Keratinocyte (primary cell): ENCODE measurements around the gene FZR1. TPM values are rescaled to one million over a fixed set of nuclear protein-coding genes. Genes with fewer than 3 reads are reported as not detected.

ENCODE experiments used
- DNase-seq: peaks from one replicate; pipeline ENCODE4 v3.0.0-alpha.2; 2011; ENCODE audit warnings: low read depth, missing footprints, low spot score
- FAIRE-seq: peaks from 2 replicates; lab custom pipeline; 2011; peaks lifted over from hg19 to GRCh38; lab: Jason Lieb, UNC
- H2AFZ ChIP-seq: 2 replicates; pipeline ENCODE4 v1.6.0; 2012; ENCODE audit warnings: low read length, control low read depth, inconsistent platforms; ENCODE audit not compliant: control insufficient read depth
- H3K27ac ChIP-seq: 2 replicates; pipeline ENCODE4 v1.5.1; 2011; ENCODE audit warnings: low read length; ENCODE audit not compliant: control insufficient read depth, insufficient read depth
- H3K27me3 ChIP-seq: 3 replicates; pipeline ENCODE4 v1.6.0; 2011; ENCODE audit warnings: low read length; ENCODE audit not compliant: control insufficient read depth, insufficient read depth; ENCODE audit errors: extremely low read depth
- H3K36me3 ChIP-seq, 2 experiments: 2 replicates in 1 of 2; 3 replicates in 1 of 2; pipeline ENCODE4 v1.5.1; 2011; ENCODE audit warnings: low read length in 2 of 2, mild to moderate bottlenecking in 1 of 2; ENCODE audit not compliant: control insufficient read depth in 2 of 2, insufficient read depth in 2 of 2; ENCODE audit errors: extremely low read depth in 1 of 2
- H3K4me1 ChIP-seq: 3 replicates; pipeline ENCODE4 v1.5.1; 2011; ENCODE audit warnings: low read length; ENCODE audit not compliant: control insufficient read depth, insufficient read depth; ENCODE audit errors: extremely low read depth
- H3K4me2 ChIP-seq: 3 replicates; pipeline ENCODE4 v1.6.0; 2011; ENCODE audit warnings: low read depth, low read length; ENCODE audit not compliant: control insufficient read depth, insufficient read depth; ENCODE audit errors: extremely low read depth
- H3K4me3 ChIP-seq, 3 experiments: fragments of 200-600 bp in 1 of 3; sonication (generic) in 1 of 3; 2 replicates in 2 of 3; 3 replicates in 1 of 3; pipeline ENCODE4 v1.5.1; 2011 to 2016; ENCODE audit warnings: low read length in 3 of 3, mild to moderate bottlenecking in 3 of 3, control low read depth in 2 of 3, inconsistent platforms in 1 of 3, low read depth in 1 of 3, mixed read lengths in 1 of 3, mixed run types in 1 of 3, moderate library complexity in 1 of 3; ENCODE audit not compliant: control insufficient read depth in 2 of 3, insufficient read depth in 2 of 3; ENCODE audit errors: extremely low read depth in 1 of 3
- H3K79me2 ChIP-seq: 2 replicates; pipeline ENCODE4 v1.6.0; 2012; ENCODE audit warnings: low read length; ENCODE audit not compliant: control insufficient read depth, insufficient read depth
- H3K9ac ChIP-seq: 3 replicates; pipeline ENCODE4 v1.6.0; 2011; ENCODE audit warnings: low read length; ENCODE audit not compliant: control insufficient read depth, insufficient read depth; ENCODE audit errors: extremely low read depth
- H3K9me1 ChIP-seq: 3 replicates; pipeline ENCODE4 v1.6.0; 2011; ENCODE audit warnings: low read length; ENCODE audit not compliant: control insufficient read depth, insufficient read depth; ENCODE audit errors: extremely low read depth
- H3K9me3 ChIP-seq: 2 replicates; pipeline ENCODE4 v1.5.1; 2012; ENCODE audit warnings: low read depth, low read length; ENCODE audit not compliant: control insufficient read depth
- H4K20me1 ChIP-seq: 3 replicates; pipeline ENCODE4 v1.6.0; 2011; ENCODE audit warnings: low read length; ENCODE audit not compliant: control insufficient read depth, insufficient read depth; ENCODE audit errors: extremely low read depth
- CTCF ChIP-seq, 3 experiments: IDR thresholded peaks in 1 of 3; conservative IDR thresholded peaks in 1 of 3; optimal IDR thresholded peaks in 1 of 3; 2 replicates in 2 of 3; 3 replicates in 1 of 3; pipeline versions ENCODE3 to v1.5.1; 2011; ENCODE audit warnings: low read length in 3 of 3, mild to moderate bottlenecking in 3 of 3, moderate library complexity in 2 of 3, control low read depth in 1 of 3, inconsistent platforms in 1 of 3; ENCODE audit not compliant: insufficient read depth in 2 of 3; ENCODE audit errors: extremely low read depth in 1 of 3
- EZH2 ChIP-seq: IDR thresholded peaks from one replicate; pipeline ENCODE4 v1.6.1; 2012; ENCODE audit warnings: inconsistent platforms, mild to moderate bottlenecking, low read length, moderate library complexity
- dilution Hi-C: fragments of 300-500 bp; cut with MboI; formaldehyde crosslinking; loops from one replicate; pipeline ENCODE4 v1.7.0; 2020; ENCODE audit warnings: low sequenced_read_pairs; ENCODE audit not compliant: extremely low pct_ligation_motif_present
- polyA plus RNA-seq, 5 experiments: library from polyadenylated mRNA; depleted of rRNA in 3 of 5; stranded (reverse) in 3 of 5; stranded (forward) in 1 of 5; unstranded in 1 of 5; fragments of >200 nt; gene quantifications; 1 replicate in 1 of 5; 2 replicates in 3 of 5; 3 replicates in 1 of 5; pipeline versions ENCODE4 v1.2.1 to v1.2.3, GENCODE V29; 2011 to 2012; ENCODE audit warnings: missing spikeins in 2 of 5, low read depth in 1 of 5, low replicate concordance in 1 of 5

Gene FZR1
- polyA plus RNA-seq, 1 donor (not counting 4 experiments of a cell fraction or from before 2014, with no cell fraction given): 23.3 TPM

GRCh38 chr19:3520166-3521103, 14.3 kb downstream of the FZR1 start:
- H3K27ac ChIP-seq: peak overlapping the region; percentile 51

GRCh38 chr19:3521104-3521445, 15.0 kb downstream of the FZR1 start:
- no peaks in the 10 kb centered on the region for H3K9me3 ChIP-seq
- H3K27ac ChIP-seq: peak overlapping the region; percentile 51
- H3K4me2 ChIP-seq: peak overlapping the region; percentile 60
- H3K79me2 ChIP-seq: peaks cover 61% of the 10 kb centered on the region
- peaks cover 48% of the 10 kb centered on the region for H4K20me1 ChIP-seq
- no peak for TF ChIP-seq CTCF (optimal IDR thresholded peaks at IDR 0.05 in 1 of 3, IDR thresholded peaks at IDR 0.05 in 1 of 3, conservative IDR thresholded peaks at IDR 0.05 in 1 of 3; ENCODE audit: extremely low read depth in 1 of 3, insufficient read depth in 2 of 3, low read length in 3 of 3)
- no peak for TF ChIP-seq EZH2
- peaks cover 16% of the 10 kb centered on the region for H3K4me1 ChIP-seq
- dilution Hi-C loops: no loop called here
- H3K27me3 ChIP-seq: no peaks in the 10 kb centered on the region
- H3K9ac ChIP-seq: peak overlapping the region; percentile 52
- peaks cover 13 to 16% of the 10 kb centered on the region in 2 experiments for H3K36me3 ChIP-seq
- no peak overlapping the region for H2AFZ ChIP-seq
- H3K9me1 ChIP-seq: peaks cover 2% of the 10 kb centered on the region
- no peak for FAIRE-seq
- peak overlapping the region in 1 of 3 experiments; percentile 9 for H3K4me3 ChIP-seq
- DNase-seq: no peak

More at GRCh38 chr19:3520166-3521103, 14.3 kb downstream of the FZR1 start:
- H3K9ac ChIP-seq: peak overlapping the region; percentile 52
- dilution Hi-C loops: no loop called here
- H3K4me1 ChIP-seq: peaks cover 16% of the 10 kb centered on the region
- H3K36me3 ChIP-seq: peaks cover 11 to 16% of the 10 kb centered on the region in 2 experiments
- H3K79me2 ChIP-seq: peaks cover 67% of the 10 kb centered on the region
- peak overlapping the region in 1 of 3 experiments; percentile 9 for H3K4me3 ChIP-seq
- TF ChIP-seq CTCF (optimal IDR thresholded peaks at IDR 0.05 in 1 of 3, IDR thresholded peaks at IDR 0.05 in 1 of 3, conservative IDR thresholded peaks at IDR 0.05 in 1 of 3; ENCODE audit: extremely low read depth in 1 of 3, insufficient read depth in 2 of 3, low read length in 3 of 3) (peak in 2 of 3 experiments; percentile 17 to 31), EZH2 (no peak)
- FAIRE-seq: peak; percentile 94
- H2AFZ ChIP-seq: no peak overlapping the region
- peaks cover 2% of the 10 kb centered on the region for H3K9me1 ChIP-seq
- peak; percentile 80 for DNase-seq
- H3K9me3 ChIP-seq: no peaks in the 10 kb centered on the region
- peak overlapping the region; percentile 60 for H3K4me2 ChIP-seq
- peaks cover 48% of the 10 kb centered on the region for H4K20me1 ChIP-seq
- H3K27me3 ChIP-seq: no peaks in the 10 kb centered on the region
